Epithelial cell of esophagus (primary cell): ENCODE data around the gene PRKACG.

Experiments used
- DNase-seq: peaks from one replicate; pipeline ENCODE4 v3.0.0; 2010; ENCODE audit warnings: low read depth
- H3K4me3 ChIP-seq: 2 replicates; pipeline ENCODE4 v1.5.1; 2011; ENCODE audit warnings: mild to moderate bottlenecking, low read length, control low read depth
- CTCF ChIP-seq: IDR thresholded peaks from 2 replicates; pipeline ENCODE4 v1.5.1; 2011; ENCODE audit warnings: low read depth, mild to moderate bottlenecking, low read length, control low read depth, inconsistent platforms; ENCODE audit not compliant: insufficient read depth; ENCODE audit errors: missing control alignments

Gene PRKACG

GRCh38 chr9:69047371-69047770 is 33.5 kb upstream of the PRKACG start:
- no peak for TF ChIP-seq CTCF
- H3K4me3 ChIP-seq, result no peak overlapping the region
- no peak for DNase-seq

- DNase-seq, result no peak
- TF ChIP-seq CTCF, result no peak
- no peak overlapping the region for H3K4me3 ChIP-seq
These were observed 32.8 kb upstream of the PRKACG start for GRCh38 chr9:69046723-69047122.

GRCh38 chr9:69045821-69046220 is 31.9 kb upstream of the PRKACG start:
- no peak for TF ChIP-seq CTCF

GRCh38 chr9:69044240-69045219 is 30.6 kb upstream of the PRKACG start:
- no peak overlapping the region for H3K4me3 ChIP-seq
- no peak for DNase-seq
- TF ChIP-seq CTCF, result no peak

More at GRCh38 chr9:69045821-69046220, 31.9 kb upstream of the PRKACG start:
- H3K4me3 ChIP-seq, result no peak overlapping the region
- no peak for DNase-seq

- TF ChIP-seq CTCF, result no peak
- no peak overlapping the region for H3K4me3 ChIP-seq
- no peak for DNase-seq
These were observed 26.7 kb upstream of the PRKACG start for GRCh38 chr9:69040646-69041045.

GRCh38 chr9:69036799-69037198 is 22.9 kb upstream of the PRKACG start:
- TF ChIP-seq CTCF, result no peak
- DNase-seq, result no peak
- peak overlapping the region; percentile 89 for H3K4me3 ChIP-seq

GRCh38 chr9:69036309-69036708 is 22.4 kb upstream of the PRKACG start:
- peak overlapping the region; percentile 89 for H3K4me3 ChIP-seq
- TF ChIP-seq CTCF, result no peak
- peak; percentile 24 for DNase-seq
